HepG2 (cell line): ENCODE data around the gene LIME1. TPM values are rescaled to one million over a fixed set of nuclear protein-coding genes. Genes with fewer than 3 reads are reported as not detected.

ENCODE experiments used
- AKAP8 ChIP-seq: sonication (generic); formaldehyde crosslinking; IDR thresholded peaks from 2 replicates; pipeline ENCODE4 v1.5.1; 2020; ENCODE audit warnings: mild to moderate bottlenecking, missing genetic modification reagents
- ARNT ChIP-seq: fragments of 450-650 bp; IDR thresholded peaks from 2 replicates; pipeline ENCODE4 v1.6.1; 2017
- DMAP1 ChIP-seq: IDR thresholded peaks from 2 replicates; pipeline ENCODE4 v1.6.1; 2016
- KDM4B ChIP-seq: sonication (generic); formaldehyde crosslinking; IDR thresholded peaks from 2 replicates; pipeline ENCODE4 v1.4.0; 2020; ENCODE audit warnings: missing genetic modification reagents
- MAFF ChIP-seq: IDR thresholded peaks from 2 replicates; pipeline ENCODE4 v1.6.1; 2011; ENCODE audit warnings: low read depth, low read length, improper control_type of control experiment
- MYNN ChIP-seq: sonication (generic); formaldehyde crosslinking; IDR thresholded peaks from 2 replicates; pipeline ENCODE4 v1.4.0; 2020; ENCODE audit warnings: mild to moderate bottlenecking, low read depth, missing genetic modification reagents
- NFKB2 ChIP-seq: sonication (generic); formaldehyde crosslinking; IDR thresholded peaks from 2 replicates; pipeline ENCODE4 v1.4.0; 2020; ENCODE audit warnings: missing genetic modification reagents, borderline replicate concordance
- NR3C1 ChIP-seq: sonication (generic); formaldehyde crosslinking; IDR thresholded peaks from 2 replicates; pipeline ENCODE4 v1.4.0; 2020; ENCODE audit warnings: missing genetic modification reagents
- PBX3 ChIP-seq: sonication (generic); formaldehyde crosslinking; IDR thresholded peaks from 2 replicates; pipeline ENCODE4 v1.8.1; 2023; ENCODE audit warnings: missing genetic modification reagents, inconsistent platforms, borderline replicate concordance
- PLRG1 ChIP-seq: fragments of 450-650 bp; conservative IDR thresholded peaks from 2 replicates; pipeline ENCODE4 v1.6.1; 2016
- RAD21 ChIP-seq: fragments of 450-650 bp; formaldehyde crosslinking; IDR thresholded peaks from 2 replicates; pipeline ENCODE4 v1.5.0; 2020; ENCODE audit warnings: mild to moderate bottlenecking
- SOX5 ChIP-seq: IDR thresholded peaks from 2 replicates; pipeline ENCODE4 v1.6.1; 2016; ENCODE audit warnings: borderline replicate concordance
- SUZ12 ChIP-seq: fragments of 150-350 bp; IDR thresholded peaks from 2 replicates; pipeline ENCODE4 v1.6.1; 2014; ENCODE audit warnings: low read depth, low read length
- TEAD3 ChIP-seq: optimal IDR thresholded peaks from 2 replicates; pipeline ENCODE3; 2016; ENCODE audit warnings: borderline replicate concordance
- TP53 ChIP-seq: sonication (generic); formaldehyde crosslinking; conservative IDR thresholded peaks from 2 replicates; pipeline ENCODE4 v1.4.0; 2020; ENCODE audit warnings: missing genetic modification reagents
- ZBTB39 ChIP-seq: sonication (generic); formaldehyde crosslinking; IDR thresholded peaks from 2 replicates; pipeline ENCODE4 v1.5.0; 2020; ENCODE audit warnings: missing genetic modification reagents
- ZBTB8A ChIP-seq: sonication (generic); formaldehyde crosslinking; IDR thresholded peaks from 2 replicates; pipeline ENCODE4 v1.4.0; 2020; ENCODE audit warnings: mild to moderate bottlenecking, low read depth, missing genetic modification reagents, borderline replicate concordance
- ZMYM4 ChIP-seq: sonication (generic); formaldehyde crosslinking; IDR thresholded peaks from 2 replicates; pipeline ENCODE4 v1.8.1; 2023; ENCODE audit warnings: mild to moderate bottlenecking, missing genetic modification reagents
- ZNF30 ChIP-seq: sonication (generic); formaldehyde crosslinking; IDR thresholded peaks from 2 replicates; pipeline ENCODE4 v1.5.0; 2020; ENCODE audit warnings: mild to moderate bottlenecking, missing genetic modification reagents
- ZNF431 ChIP-seq: sonication (generic); formaldehyde crosslinking; IDR thresholded peaks from 2 replicates; pipeline ENCODE4 v1.9.0; 2022; ENCODE audit warnings: missing genetic modification reagents, low read depth, mild to moderate bottlenecking, borderline replicate concordance
- ZNF496 ChIP-seq: sonication (generic); formaldehyde crosslinking; IDR thresholded peaks from 2 replicates; pipeline ENCODE4 v1.8.1; 2023; ENCODE audit warnings: mild to moderate bottlenecking, moderate library complexity, missing genetic modification reagents; ENCODE audit not compliant: insufficient replicate concordance
- ZNF576 ChIP-seq: sonication (generic); formaldehyde crosslinking; IDR thresholded peaks from 2 replicates; pipeline ENCODE4 v1.4.0; 2020; ENCODE audit warnings: mild to moderate bottlenecking, missing genetic modification reagents
- ZNF672 ChIP-seq: sonication (generic); formaldehyde crosslinking; IDR thresholded peaks from 2 replicates; pipeline ENCODE4 v1.8.1; 2022; ENCODE audit warnings: missing genetic modification reagents
- ZNF746 ChIP-seq: sonication (generic); formaldehyde crosslinking; IDR thresholded peaks from 2 replicates; pipeline ENCODE4 v1.8.0; 2022; ENCODE audit warnings: mild to moderate bottlenecking, missing genetic modification reagents
- ZNF770 ChIP-seq: sonication (generic); formaldehyde crosslinking; IDR thresholded peaks from 2 replicates; pipeline ENCODE4 v1.5.0; 2020; ENCODE audit warnings: mild to moderate bottlenecking, missing genetic modification reagents
- ZNF775 ChIP-seq: sonication (generic); formaldehyde crosslinking; IDR thresholded peaks from 2 replicates; pipeline ENCODE4 v1.4.0; 2020; ENCODE audit warnings: missing genetic modification reagents, mild to moderate bottlenecking, moderate library complexity, borderline replicate concordance
- polyA plus RNA-seq, 8 experiments: library from polyadenylated mRNA; depleted of rRNA in 3 of 8; stranded (reverse) in 7 of 8; unstranded in 1 of 8; fragments of >200 nt; fragmentation: Illumina TruSeq in 4 of 8; extraction: Trizol in 4 of 8; gene quantifications; 2 replicates each; pipeline versions ENCODE4 v1.2.1 to v1.2.3, GENCODE V29; 2011 to 2016; ENCODE audit warnings: low read depth in 4 of 8, missing spikeins in 1 of 8, mixed read lengths in 1 of 8; ENCODE audit not compliant: insufficient read depth in 1 of 8
- total RNA-seq, 5 experiments: library from RNA; depleted of rRNA; stranded (reverse); fragments of >200 nt; fragmentation: Illumina TruSeq; extraction: Trizol; gene quantifications; 2 replicates each; pipeline ENCODE4 v1.2.3, GENCODE V29; 2016; ENCODE audit warnings: low read depth in 1 of 5

Gene LIME1
- total and polyA plus RNA-seq, 2 of the 13 experiments (the other 11 are each of a cell fraction or from before 2014, with no cell fraction given): 13.0 to 61.5 TPM

GRCh38 chr20:63706852-63707557 is 29.5 kb upstream of the LIME1 start (continued):
- peak; percentile 57; the same call in 1 of the 2 replicates for TF ChIP-seq ZMYM4 (CRISPR knock-in tag)
- no peak for TF ChIP-seq PLRG1
- TF ChIP-seq ZNF770 (CRISPR knock-in tag): peak; percentile 36; the same call in 1 of the 2 replicates
- TF ChIP-seq TEAD3 (CRISPR knock-in tag): peak; percentile 80
- TF ChIP-seq ZNF431: peak; percentile 60; the same call in 1 of the 2 replicates
- TF ChIP-seq SOX5 (CRISPR knock-in tag): no peak
- peak; percentile 58 for TF ChIP-seq ZNF746 (CRISPR knock-in tag)
- no peak for TF ChIP-seq ARNT
- no peak for TF ChIP-seq ZNF496
- peak; percentile 69; the same call in 1 of the 2 replicates for TF ChIP-seq KDM4B (CRISPR knock-in tag)
- TF ChIP-seq ZNF30 (CRISPR knock-in tag): 0 out of 2 replicates have a peak, but pooled peaks have one; percentile 54
- TF ChIP-seq ZNF672: no peak
- TF ChIP-seq ZNF576 (CRISPR knock-in tag): 0 out of 2 replicates have a peak, but pooled peaks have one; percentile 12
- TF ChIP-seq MYNN (CRISPR knock-in tag): no peak
- TF ChIP-seq ZNF775 (CRISPR knock-in tag): 0 out of 2 replicates have a peak, but pooled peaks have one; percentile 58
- TF ChIP-seq NR3C1 (CRISPR knock-in tag): no peak
- peak; percentile 99 for TF ChIP-seq RAD21 (CRISPR knock-in tag)
- TF ChIP-seq TP53: no peak
- 0 out of 2 replicates have a peak, but pooled peaks have one; percentile 46 for TF ChIP-seq ZBTB39 (CRISPR knock-in tag)
- TF ChIP-seq ZBTB8A (CRISPR knock-in tag): peak; percentile 67
- TF ChIP-seq NFKB2: peak; percentile 11; the same call in 1 of the 2 replicates
- peak; percentile 51 for TF ChIP-seq MAFF
- TF ChIP-seq AKAP8 (CRISPR knock-in tag): peak; percentile 88
- 0 out of 2 replicates have a peak, but pooled peaks have one; percentile 14 for TF ChIP-seq PBX3 (CRISPR knock-in tag)
- TF ChIP-seq SUZ12: no peak
- TF ChIP-seq DMAP1 (CRISPR knock-in tag): no peak; the same call in none of the 2 replicates
